ENCODE measurements around the gene TGIF2LY.
"Not testable (repeated sequence)": the region's sequence is repeated elsewhere in the genome, so short reads cannot be mapped to it uniquely, and the experiment has no call there.

Gene TGIF2LY

GRCh38 chrY:3578767-3579166 is at the start of gene TGIF2LY:
Gene TGIF2LY, plus strand, starts transcription at chrY:3579067. Its CDS starts 178 bp downstream, at chrY:3579245.
- TF ChIP-seq, protein P1, sequence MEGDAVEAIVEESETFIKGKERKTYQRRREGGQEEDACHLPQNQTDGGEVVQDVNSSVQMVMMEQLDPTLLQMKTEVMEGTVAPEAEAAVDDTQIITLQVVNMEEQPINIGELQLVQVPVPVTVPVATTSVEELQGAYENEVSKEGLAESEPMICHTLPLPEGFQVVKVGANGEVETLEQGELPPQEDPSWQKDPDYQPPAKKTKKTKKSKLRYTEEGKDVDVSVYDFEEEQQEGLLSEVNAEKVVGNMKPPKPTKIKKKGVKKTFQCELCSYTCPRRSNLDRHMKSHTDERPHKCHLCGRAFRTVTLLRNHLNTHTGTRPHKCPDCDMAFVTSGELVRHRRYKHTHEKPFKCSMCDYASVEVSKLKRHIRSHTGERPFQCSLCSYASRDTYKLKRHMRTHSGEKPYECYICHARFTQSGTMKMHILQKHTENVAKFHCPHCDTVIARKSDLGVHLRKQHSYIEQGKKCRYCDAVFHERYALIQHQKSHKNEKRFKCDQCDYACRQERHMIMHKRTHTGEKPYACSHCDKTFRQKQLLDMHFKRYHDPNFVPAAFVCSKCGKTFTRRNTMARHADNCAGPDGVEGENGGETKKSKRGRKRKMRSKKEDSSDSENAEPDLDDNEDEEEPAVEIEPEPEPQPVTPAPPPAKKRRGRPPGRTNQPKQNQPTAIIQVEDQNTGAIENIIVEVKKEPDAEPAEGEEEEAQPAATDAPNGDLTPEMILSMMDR (IDR thresholded peaks at IDR 0.05) = not testable (repeated sequence)
